ENCODE results near the gene APC2. TPM values are rescaled to one million over a fixed set of nuclear protein-coding genes. Genes with fewer than 3 reads are reported as not detected.
A peak's percentile ranks its signal among the peaks of the same experiment; 100 is the strongest.
"Not testable (repeated sequence)": the region's sequence is repeated elsewhere in the genome, so short reads cannot be mapped to it uniquely, and the experiment has no call there.

The APC2 gene
- total RNA-seq, 1 donor from 2014 or later = 116 TPM

- DNase-seq (ENCODE audit: low spot score in 2 of 2) (peak in 1 of 2 donors; percentile 41), FAIRE-seq (no peak)
Observed at GRCh38 chr19:1473085-1473851, 23.3 kb downstream of the APC2 start.

- DNase-seq (ENCODE audit: low spot score in 2 of 2) (peak; percentile 68 to 73), FAIRE-seq (no peak)
Observed at GRCh38 chr19:1474011-1474764, 24.3 kb downstream of the APC2 start.

DNA sequence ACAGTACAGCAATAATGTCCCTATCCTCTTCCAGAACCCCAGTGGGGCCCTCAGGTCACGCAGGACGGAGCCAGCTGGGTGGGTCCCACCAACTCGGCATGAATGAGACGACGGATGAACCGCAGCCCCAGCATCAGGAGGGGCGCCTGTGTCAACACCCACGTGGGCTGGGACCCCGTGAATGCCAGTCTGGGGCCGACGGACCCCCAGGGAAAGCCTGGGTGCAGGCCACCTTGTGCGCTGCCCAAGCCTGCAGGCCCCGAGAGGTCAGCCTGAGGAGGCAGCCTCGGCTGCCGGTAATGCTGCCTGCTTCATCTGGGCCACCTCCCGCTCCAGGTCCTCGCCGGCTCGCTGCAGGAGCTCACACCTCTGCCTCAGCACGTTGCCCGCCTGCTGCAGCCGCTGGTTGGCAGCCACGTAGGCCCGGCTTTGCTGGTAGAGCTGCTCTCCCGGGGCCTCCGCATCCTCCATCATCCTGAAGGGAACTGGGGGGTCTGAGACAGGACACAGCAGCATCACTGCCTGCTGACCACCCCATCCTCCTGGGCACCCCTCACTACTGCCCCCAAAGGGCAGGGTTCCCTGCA lies 24.9 kb downstream of the APC2 start:
- DNase-seq (ENCODE audit: low spot score in 2 of 2) (peak in 1 of 2 donors; percentile 23), FAIRE-seq (no peak)

- FAIRE-seq = no peak
- peak in 1 of 2 donors; percentile 8 for DNase-seq (ENCODE audit: low spot score in 2 of 2)
Observed at GRCh38 chr19:1475751-1476437, 26.0 kb downstream of the APC2 start.

GRCh38 chr19:1477056-1477455 lies 27.1 kb downstream of the APC2 start:
- not testable (repeated sequence) for DNase-seq (ENCODE audit: low spot score in 2 of 2); FAIRE-seq

DNA sequence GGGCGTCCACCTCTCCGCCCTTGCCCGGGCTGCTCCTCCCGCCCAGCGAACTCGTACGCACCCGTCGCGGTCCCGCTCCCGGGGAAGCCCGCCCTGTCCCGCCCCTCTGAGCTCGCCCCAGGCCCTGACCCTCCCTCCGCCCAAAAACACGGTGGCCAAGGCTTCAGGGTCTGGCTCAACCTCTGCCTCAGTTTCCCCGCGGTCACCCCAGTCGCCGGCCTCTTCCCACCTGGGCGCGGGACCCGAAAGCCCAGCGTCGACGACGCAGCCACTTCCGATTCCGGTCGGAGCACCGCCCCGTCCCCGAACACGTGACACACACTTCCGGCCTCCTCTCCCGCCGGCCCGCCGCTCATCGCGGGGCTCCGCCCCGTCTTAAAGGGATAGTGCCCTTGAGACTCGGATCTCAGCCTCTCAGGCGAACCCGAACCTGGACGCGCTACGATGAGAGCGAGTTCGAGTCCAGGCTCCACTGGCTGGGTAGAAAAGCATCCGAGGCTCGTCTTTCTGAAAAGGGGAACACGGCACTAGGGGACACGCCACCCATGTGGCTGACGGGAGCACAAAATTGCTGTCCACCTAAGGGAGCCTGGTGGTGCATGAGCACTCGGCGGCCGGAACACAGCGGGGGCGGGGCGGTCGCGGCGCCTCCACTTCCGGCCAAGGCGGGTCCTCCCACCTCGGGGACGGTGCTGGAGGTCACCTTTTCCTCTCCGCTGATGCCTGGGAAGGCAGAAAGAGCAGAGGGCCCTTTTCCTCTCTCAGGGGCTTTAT lies 29.2 kb downstream of the APC2 start, which contains the start of gene C19orf25:
C19orf25 (minus strand) TSS at position 282 of the 774 bp plus-strand sequence. CDS start 312 bp downstream, outside the sequence.
- FAIRE-seq = no peak
- DNase-seq (ENCODE audit: low spot score in 2 of 2) = peak; percentile 100

GRCh38 chr19:1481224-1481892 lies 31.4 kb downstream of the APC2 start:
- DNase-seq (ENCODE audit: low spot score in 2 of 2) (peak; percentile 11 to 25), FAIRE-seq (no peak)

DNA sequence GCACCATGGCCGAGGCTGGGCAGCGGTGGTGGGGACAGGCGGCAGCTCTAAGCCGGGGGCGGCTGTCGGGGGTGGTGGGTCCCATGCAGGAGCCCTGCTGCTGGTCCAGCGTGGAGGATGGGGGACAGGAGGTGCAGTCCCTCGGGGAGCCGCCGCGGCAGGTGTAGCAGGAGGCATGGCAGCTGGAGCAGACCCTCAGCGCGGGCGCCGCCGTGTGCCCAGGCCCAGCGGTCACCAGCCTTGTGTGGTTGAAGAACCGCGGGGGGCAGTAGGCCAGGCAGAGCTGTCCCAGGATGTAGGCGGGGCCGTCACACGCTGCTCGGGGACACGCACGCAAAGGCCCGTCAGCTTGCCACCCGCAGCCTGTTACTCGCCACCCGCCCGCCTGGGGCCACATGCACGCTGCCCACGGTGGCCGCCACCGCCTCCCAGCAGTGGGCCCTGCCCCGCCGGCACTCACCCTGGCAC lies 32.0 kb downstream of the APC2 start:
- no peak for FAIRE-seq
- peak in 1 of 2 donors; percentile 34 for DNase-seq (ENCODE audit: low spot score in 2 of 2)

DNA sequence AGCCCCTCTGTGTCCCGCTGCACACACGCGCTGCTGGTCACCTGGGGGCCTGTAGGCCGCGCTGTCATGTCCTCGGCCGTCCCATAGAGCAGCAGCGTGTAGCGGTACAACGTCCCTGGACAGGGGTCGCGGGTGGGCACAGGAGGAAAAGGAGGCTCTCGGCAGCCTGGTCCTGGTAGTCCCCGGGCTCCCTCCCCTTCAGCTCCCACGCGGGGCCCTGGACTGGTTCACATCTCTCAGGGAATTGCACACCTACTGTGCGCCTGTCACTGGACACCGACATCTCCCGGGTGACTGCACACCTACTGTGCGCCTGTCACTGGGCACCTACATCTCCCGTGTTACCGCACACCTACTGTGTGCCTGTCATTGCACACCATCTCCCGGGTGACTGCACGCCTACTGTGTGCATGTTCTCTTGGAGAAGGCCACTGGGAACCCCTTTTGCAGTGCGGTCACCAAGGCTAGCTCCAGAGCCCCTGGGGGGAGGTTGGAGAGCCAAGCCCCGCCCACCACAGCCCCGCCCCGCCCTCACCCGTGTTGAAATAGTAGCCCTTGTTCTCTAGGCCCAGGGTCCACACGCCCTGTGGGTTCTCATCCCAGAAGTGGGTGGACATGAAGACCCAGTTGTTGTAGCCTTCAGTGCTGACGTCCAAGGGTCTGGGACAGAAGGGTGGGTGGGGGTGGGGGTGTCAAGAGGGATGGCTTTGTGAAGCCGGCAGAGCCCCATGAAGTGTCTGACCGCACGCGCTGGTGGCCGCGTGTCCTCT lies 32.6 kb downstream of the APC2 start:
- DNase-seq (ENCODE audit: low spot score in 2 of 2) (peak; percentile 8 to 34), FAIRE-seq (no peak)

DNA sequence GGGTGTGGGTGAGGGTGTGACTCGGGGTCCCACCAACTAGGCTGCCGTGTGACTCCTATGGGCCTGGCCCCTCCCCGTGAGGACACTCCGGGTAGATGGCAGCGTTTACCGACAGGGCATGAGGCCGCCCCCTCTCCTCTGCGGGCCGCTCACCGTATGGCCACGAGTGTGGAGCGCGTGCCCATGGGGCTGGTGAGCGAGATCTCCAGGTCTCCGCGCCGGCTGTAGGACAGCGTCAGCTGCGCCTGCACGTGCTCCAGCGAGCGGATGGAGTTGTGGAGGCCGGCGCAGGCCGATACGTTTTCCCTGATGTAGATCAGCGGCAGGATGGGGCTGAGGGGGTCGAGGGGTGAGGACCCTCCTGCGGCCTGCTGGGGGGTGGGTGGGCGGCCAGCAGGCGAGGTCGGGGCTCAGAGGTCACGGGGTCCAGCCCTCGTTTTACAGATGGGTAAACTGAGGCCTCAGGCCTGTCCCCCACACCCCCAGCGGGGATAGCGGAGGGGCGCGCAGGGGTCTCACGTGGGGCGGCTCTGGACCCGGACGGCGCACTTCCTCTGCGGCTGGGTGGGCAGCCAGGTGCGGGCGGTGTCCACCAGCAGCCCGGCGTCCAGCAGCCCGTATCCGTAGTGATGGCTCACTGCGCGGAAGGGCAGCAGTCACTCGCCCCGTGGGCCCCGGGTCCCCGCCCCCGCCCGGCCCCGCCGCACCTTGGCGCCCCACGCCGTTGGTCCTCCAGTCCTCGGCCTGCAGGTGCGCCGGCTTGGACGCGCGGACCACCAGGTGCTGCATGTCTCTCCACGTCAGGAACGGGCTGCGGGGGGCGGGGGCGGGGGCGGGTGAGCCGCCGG lies 33.4 kb downstream of the APC2 start:
- peak in 1 of 2 donors; percentile 36 for DNase-seq (ENCODE audit: low spot score in 2 of 2)

GRCh38 chr19:1483979-1484428 lies 34.1 kb downstream of the APC2 start:
- no peak for FAIRE-seq

More for the DNA sequence above, 33.4 kb downstream of the APC2 start:
- no peak for FAIRE-seq

DNA sequence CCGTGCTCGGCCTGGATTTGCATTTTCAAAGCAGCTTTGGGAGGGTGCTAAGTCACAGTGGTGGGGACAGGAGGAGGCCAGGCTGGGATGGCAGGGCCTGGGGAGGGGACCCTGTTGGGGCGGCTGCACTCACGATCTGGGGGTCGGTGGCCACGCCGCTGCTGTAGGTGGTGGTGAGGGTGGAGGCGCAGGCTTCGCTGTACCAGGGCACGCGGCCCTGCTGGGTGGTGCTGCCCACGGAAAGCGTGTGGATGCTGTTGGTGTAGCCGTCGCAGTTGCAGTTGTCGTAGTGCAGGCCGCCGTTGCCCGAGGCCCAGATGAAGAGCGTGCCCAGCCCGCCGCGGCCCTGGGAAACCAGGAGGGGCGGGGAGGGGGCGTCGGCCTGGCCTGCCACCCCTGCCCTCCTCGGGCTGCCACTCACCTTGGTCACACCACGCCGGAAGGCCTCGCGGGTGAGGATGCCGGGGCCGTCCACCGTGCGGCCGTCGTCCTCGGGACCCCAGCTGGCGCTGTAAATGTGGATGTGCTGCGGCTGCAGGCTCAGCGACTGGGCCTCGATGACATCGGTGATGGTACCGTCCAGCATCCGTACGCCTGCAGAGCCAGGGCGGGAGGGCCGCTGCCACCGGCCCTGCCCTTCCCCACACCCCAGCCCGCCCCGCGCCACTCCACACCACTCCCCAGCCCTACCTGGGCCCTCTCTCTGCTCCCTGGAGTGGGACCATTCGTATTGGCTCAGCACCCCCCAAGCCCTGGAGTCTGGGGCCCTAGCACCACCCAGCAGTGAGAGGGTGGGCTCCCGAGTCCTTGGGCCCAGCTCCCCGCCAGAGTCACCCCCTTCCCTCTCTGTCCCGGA lies 37.0 kb downstream of the APC2 start:
- no peak for FAIRE-seq

More at GRCh38 chr19:1483979-1484428, 34.1 kb downstream of the APC2 start:
- peak in 1 of 2 donors; percentile 18 for DNase-seq (ENCODE audit: low spot score in 2 of 2)

DNA sequence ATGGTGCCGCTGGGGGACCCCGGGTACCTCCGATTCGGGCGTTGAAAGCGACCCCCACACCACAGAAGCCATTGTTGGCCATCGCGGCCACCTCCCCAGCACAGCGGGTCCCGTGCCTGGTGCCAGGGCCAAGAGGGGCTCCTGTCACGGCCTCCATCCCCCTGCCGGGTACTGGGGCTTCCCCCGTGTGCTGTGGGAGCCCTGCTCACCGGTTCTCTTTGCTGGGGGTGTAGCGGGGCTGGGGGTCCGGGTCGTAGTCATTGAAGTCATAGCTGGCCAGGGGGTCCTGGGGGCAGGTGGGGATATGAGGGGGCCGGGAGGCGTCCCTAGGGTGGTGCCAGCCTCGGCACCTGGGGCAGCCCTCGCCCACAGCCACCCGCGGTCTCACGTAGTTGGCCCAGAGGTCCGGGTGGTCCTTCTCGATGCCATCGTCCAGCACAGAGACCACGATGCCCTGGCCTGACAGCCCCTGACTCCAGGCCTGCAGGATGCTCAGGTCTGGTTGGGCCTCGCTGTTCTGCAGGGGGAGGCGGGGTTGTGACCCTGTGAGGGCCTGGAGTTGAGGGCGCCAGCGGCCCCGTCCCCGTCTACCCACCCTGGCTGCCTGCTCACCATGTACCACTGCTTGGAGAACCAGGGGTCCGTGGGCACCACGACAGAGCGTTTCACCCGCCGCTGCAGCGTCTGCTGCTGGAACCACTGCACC lies 37.8 kb downstream of the APC2 start:
- DNase-seq (ENCODE audit: low spot score in 2 of 2) (no peak), FAIRE-seq (no peak)

More for the DNA sequence above, 37.0 kb downstream of the APC2 start:
- DNase-seq (ENCODE audit: low spot score in 2 of 2) = no peak

- DNase-seq (ENCODE audit: low spot score in 2 of 2) = no peak
- FAIRE-seq = no peak
Observed at GRCh38 chr19:1488282-1488601, 38.3 kb downstream of the APC2 start.

DNA sequence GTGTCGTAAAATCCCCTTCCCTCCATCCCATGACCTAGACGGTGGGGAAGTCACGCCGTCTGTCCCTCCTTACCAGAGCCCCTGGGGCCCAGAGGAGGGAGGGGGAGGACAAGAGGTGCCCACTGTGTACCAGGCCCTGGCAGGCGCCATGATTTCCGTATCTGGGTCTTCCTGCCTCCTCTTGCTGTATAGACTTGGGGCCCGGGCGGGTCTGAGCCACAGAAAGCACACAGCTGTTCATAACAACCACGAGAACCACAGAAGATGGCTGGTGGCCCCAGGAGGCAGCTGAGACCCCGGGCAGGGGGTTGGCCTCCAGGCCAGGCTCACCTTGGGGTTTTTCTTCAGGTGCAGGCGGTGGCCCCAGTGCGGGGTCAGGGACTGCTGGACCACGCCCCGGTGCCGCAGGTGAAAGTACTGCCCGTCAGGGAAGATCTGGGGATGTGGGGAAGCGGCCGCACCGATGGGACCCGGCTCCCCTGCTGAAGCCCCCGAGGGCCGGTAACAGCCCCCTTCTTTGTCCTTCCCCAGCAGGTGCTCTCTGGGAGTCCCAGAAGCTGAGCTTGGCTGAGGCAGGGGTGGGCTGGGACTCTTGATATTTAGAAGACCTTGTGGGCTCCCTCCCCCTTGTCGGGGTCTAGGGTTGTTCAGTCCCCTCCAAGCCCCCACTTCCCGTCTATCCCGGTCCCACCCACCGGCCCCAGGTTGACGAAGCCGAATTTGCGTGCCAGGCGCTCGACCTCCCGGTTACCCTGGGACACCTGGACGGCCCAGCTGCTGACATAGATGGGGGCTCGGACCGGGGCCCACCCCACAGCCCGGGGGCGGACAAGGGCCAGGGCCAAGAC lies 39.8 kb downstream of the APC2 start:
- no peak for FAIRE-seq
- DNase-seq (ENCODE audit: low spot score in 2 of 2) = peak; percentile 12 to 37
